Coronary artery (tissue), 2 donors: Measurements from ENCODE around the gene PDZRN3.

ENCODE experiments used
- DNase-seq: peaks from one replicate; pipeline ENCODE4 v3.0.0-alpha.2; 2017; ENCODE audit warnings: low spot score
- H3K27ac ChIP-seq, 2 donors: fragments of 200-600 bp; sonication (generic); one replicate each; pipeline ENCODE4 v1.5.1; 2016 to 2019
- H3K4me3 ChIP-seq: fragments of 200-600 bp; sonication (generic); 2 replicates; pipeline ENCODE4 v1.5.1; 2016; ENCODE audit warnings: mild to moderate bottlenecking, moderate library complexity
- CTCF ChIP-seq: fragments of 200-600 bp; sonication (generic); IDR thresholded peaks from one replicate; pipeline ENCODE4 v1.5.1; 2019; ENCODE audit warnings: antibody characterized with exemption

The PDZRN3 gene

GRCh38 chr3:73624821-73625665, at the start of gene PDZRN3:
PDZRN3 (minus strand) TSS chr3:73624941.
- Histone ChIP-seq H3K4me3 (peak within 1 kb of the TSS; percentile 84), H3K27ac (peak within 1 kb of the TSS; percentile 89 to 90)
- peak; percentile 81 for DNase-seq
- TF ChIP-seq CTCF, result no peak

- no peak overlapping the region for H3K27ac ChIP-seq
- no peak for DNase-seq
These were observed 49.5 kb upstream of the PDZRN3 start for GRCh38 chr3:73674280-73674679.

GRCh38 chr3:73669260-73669659, 44.5 kb upstream of the PDZRN3 start:
- no peak for TF ChIP-seq CTCF
- Histone ChIP-seq H3K27ac (no peak overlapping the region), H3K4me3 (no peak overlapping the region)
- DNase-seq, result no peak

More at GRCh38 chr3:73674280-73674679, 49.5 kb upstream of the PDZRN3 start:
- no peak for TF ChIP-seq CTCF
- H3K4me3 ChIP-seq, result no peak overlapping the region

GRCh38 chr3:73668391-73668790, 43.6 kb upstream of the PDZRN3 start:
- no peak for TF ChIP-seq CTCF
- Histone ChIP-seq H3K27ac (no peak overlapping the region), H3K4me3 (no peak overlapping the region)
- DNase-seq, result no peak

- no peak for TF ChIP-seq CTCF
- Histone ChIP-seq H3K27ac (no peak overlapping the region), H3K4me3 (no peak overlapping the region)
- DNase-seq, result no peak
These were observed 43.1 kb upstream of the PDZRN3 start for GRCh38 chr3:73667889-73668288.

GRCh38 chr3:73665286-73665685, 40.5 kb upstream of the PDZRN3 start:
- no peak for TF ChIP-seq CTCF
- no peak overlapping the region for H3K4me3 ChIP-seq
- DNase-seq, result no peak
- H3K27ac ChIP-seq, result no peak overlapping the region

GRCh38 chr3:73664389-73664788, 39.6 kb upstream of the PDZRN3 start:
- Histone ChIP-seq H3K27ac (no peak overlapping the region), H3K4me3 (no peak overlapping the region)
- no peak for TF ChIP-seq CTCF
- no peak for DNase-seq
